AG04450 (cell line): Measurements from ENCODE around the gene WNT9B. TPM values are rescaled to one million over a fixed set of nuclear protein-coding genes. Genes with fewer than 3 reads are reported as not detected.

Source experiments
- CTCF ChIA-PET: fragments of 300-600, 350-600 bp; formaldehyde crosslinking; extraction: SDS; loops from one replicate; lab custom pipeline; 2022; ENCODE audit warnings: antibody characterized with exemption, inconsistent platforms; lab: Charles Lee
- POLR2A ChIA-PET: fragments of 350-600 bp; formaldehyde crosslinking; extraction: SDS; loops from one replicate; lab custom pipeline; 2021; ENCODE audit warnings: antibody characterized with exemption, inconsistent platforms; lab: Yijun Ruan, JAX
- DNase-seq: peaks from one replicate; pipeline ENCODE4 v3.0.0-alpha.2; 2011; ENCODE audit warnings: low read depth, low spot score
- H3K27ac ChIP-seq: one replicate; pipeline ENCODE4 v1.5.1; 2012; ENCODE audit warnings: low read depth, low read length, control low read depth
- H3K27me3 ChIP-seq: one replicate; pipeline ENCODE4 v1.6.0; 2012; ENCODE audit warnings: low read length; ENCODE audit not compliant: control insufficient read depth, insufficient read depth
- H3K4me3 ChIP-seq: 2 replicates; pipeline ENCODE4 v1.5.1; 2011; ENCODE audit warnings: mild to moderate bottlenecking, low read depth, low read length, control low read depth
- H3K9me3 ChIP-seq: 2 replicates; pipeline ENCODE4 v1.5.1; 2012; ENCODE audit warnings: low read length; ENCODE audit not compliant: control insufficient read depth, insufficient read depth
- polyA plus RNA-seq: library from polyadenylated mRNA; depleted of rRNA; stranded (reverse); fragments of >200 nt; gene quantifications from 2 replicates; pipeline ENCODE4 v1.2.3, GENCODE V29; 2011
- TF ChIP-seq, protein P1 (sequence below): IDR thresholded peaks from 2 replicates; pipeline ENCODE4 v1.5.1; 2011; ENCODE audit warnings: low read depth, low read length, control low read depth, inconsistent platforms

The WNT9B gene
- polyA plus RNA-seq, 1 experiment = not detected

DNA sequence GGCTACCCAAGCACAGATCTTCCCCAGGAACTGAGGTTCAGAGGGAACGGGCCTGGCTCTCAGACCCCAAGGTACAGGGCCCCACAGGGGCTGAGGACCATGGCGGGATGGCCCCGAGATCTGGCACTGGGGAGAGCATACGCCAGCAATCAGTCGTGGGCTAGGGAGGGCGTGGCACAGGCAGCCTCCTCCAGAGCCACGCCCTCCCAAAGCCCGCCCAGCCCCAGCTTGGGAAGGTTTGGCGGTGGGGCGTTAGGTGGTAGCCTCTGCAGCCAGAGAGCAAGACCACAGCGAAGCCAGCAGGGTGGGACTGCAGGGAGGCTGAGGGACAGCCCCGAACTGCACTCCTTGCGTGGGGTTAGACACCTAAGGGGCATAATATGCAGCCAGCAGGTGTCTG is 11.6 kb downstream of the WNT9B start:
- TF ChIP-seq, protein P1, sequence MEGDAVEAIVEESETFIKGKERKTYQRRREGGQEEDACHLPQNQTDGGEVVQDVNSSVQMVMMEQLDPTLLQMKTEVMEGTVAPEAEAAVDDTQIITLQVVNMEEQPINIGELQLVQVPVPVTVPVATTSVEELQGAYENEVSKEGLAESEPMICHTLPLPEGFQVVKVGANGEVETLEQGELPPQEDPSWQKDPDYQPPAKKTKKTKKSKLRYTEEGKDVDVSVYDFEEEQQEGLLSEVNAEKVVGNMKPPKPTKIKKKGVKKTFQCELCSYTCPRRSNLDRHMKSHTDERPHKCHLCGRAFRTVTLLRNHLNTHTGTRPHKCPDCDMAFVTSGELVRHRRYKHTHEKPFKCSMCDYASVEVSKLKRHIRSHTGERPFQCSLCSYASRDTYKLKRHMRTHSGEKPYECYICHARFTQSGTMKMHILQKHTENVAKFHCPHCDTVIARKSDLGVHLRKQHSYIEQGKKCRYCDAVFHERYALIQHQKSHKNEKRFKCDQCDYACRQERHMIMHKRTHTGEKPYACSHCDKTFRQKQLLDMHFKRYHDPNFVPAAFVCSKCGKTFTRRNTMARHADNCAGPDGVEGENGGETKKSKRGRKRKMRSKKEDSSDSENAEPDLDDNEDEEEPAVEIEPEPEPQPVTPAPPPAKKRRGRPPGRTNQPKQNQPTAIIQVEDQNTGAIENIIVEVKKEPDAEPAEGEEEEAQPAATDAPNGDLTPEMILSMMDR = no peak
- DNase-seq = no peak
- H3K27ac ChIP-seq = no peak overlapping the region
- CTCF ChIA-PET = no interaction called here
- POLR2A ChIA-PET = no interaction called here
- no peaks in the 10 kb centered on the region; the same call in 1 of the 2 replicates for H3K9me3 ChIP-seq
- H3K4me3 ChIP-seq = no peak overlapping the region
- peaks cover 20% of the 10 kb centered on the region for H3K27me3 ChIP-seq

DNA sequence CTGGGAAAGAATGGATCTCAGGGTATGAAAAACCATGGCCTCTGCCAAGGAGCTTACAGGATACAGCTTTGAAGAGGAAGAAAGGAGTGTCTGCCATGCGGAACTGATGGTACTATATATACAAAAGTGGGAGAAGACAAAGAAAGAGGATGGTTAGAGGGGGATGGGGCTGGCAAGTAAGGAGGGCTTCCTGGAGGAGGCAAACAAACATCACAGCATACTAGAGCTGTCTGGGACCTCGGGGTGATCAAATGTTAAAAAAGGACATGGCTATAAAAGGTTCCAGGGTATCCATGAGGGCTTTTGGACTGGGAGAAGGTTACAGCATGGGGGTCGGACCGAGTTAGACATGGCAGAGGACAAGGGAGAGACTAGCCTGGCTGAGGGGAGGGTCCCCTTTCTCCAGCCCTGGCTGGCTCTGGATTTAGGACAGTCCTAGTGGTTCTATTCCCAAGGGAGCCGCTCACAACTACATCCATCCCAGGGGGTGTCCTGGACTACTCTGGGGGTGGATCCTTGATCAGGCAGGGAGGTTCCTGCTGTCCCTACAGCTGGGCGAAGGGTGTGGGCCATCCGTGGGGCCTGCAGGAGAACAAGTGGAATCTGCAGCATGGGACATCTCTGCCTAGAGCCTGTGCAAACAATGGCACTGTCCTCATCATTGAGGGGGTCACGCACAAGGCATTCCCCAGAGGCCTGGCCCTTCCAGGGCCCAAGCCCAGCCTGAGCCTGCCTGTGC is 12.2 kb downstream of the WNT9B start:
- Histone ChIP-seq H3K27me3 (peaks cover 20% of the 10 kb centered on the region), H3K27ac (no peak overlapping the region), H3K4me3 (no peak overlapping the region), H3K9me3 (no peaks in the 10 kb centered on the region; the same call in 1 of the 2 replicates)
- ChIA-PET CTCF (no interaction called here), POLR2A (no interaction called here)
- TF ChIP-seq, protein P1 = no peak
- no peak for DNase-seq

- H3K4me3 ChIP-seq = no peak overlapping the region
- ChIA-PET CTCF (interaction anchor here (0.5 kb wide), 1 partner anchor 20 kb away, joined by 4 read pairs; no protein-coding TSS in a partner anchor), POLR2A (no interaction called here)
- H3K9me3 ChIP-seq = no peaks in the 10 kb centered on the region; the same call in 1 of the 2 replicates
- H3K27ac ChIP-seq = no peak overlapping the region
- TF ChIP-seq, protein P1 = no peak
- DNase-seq = peak; percentile 6
- peaks cover 20% of the 10 kb centered on the region for H3K27me3 ChIP-seq
These were observed 13.7 kb downstream of the WNT9B start for GRCh38 chr17:46865100-46865499.

DNA sequence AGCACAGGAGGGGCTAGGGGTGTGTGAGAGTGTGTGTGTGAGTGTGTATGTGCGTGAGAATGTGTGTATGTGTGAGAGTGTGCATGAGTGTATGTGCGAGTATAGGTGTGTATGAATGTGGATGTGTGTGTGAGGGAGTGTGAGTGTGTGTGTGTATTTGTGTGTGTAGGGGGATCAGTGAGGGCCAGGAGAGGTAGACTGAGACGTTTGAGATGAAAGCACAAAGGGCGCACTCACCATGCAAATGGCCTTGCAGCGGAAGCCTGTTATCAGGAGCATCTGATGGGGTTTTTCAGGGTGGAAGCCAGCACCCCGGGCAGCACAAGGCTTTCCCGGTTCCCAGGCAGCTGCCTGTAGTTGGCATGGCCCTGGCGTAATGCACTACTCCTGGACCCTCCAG is 14.9 kb downstream of the WNT9B start:
- DNase-seq = no peak
- ChIA-PET POLR2A (no interaction called here), CTCF (no interaction called here)
- H3K27ac ChIP-seq = no peak overlapping the region
- TF ChIP-seq, protein P1 = no peak
- H3K27me3 ChIP-seq = peaks cover 20% of the 10 kb centered on the region
- no peak overlapping the region for H3K4me3 ChIP-seq
- H3K9me3 ChIP-seq = no peaks in the 10 kb centered on the region; the same call in 1 of the 2 replicates

DNA sequence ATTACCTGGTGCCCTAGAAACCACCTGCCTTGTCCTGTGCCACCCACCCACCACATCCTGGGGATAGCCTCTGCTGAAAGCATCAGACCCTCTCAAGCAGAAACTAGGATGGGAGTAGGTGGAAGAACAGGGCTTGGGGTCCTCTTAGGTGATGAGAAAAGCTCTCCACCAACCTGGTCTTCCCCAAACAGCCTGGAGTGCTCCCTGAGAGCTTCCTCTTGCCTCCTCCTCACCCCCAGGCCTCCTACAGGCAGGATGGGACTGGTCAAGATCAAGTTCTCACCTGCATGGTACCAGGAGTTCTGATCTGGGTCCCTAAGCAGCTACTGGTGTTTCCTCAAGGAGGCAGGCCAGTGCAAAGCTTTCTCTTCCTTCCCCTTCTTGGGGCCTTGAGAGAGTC is 15.4 kb downstream of the WNT9B start:
- CTCF ChIA-PET = no interaction called here
- H3K27ac ChIP-seq = no peak overlapping the region
- no peak overlapping the region for H3K4me3 ChIP-seq
- H3K27me3 ChIP-seq = peaks cover 22% of the 10 kb centered on the region
- DNase-seq = no peak
- H3K9me3 ChIP-seq = no peaks in the 10 kb centered on the region; the same call in 1 of the 2 replicates
- POLR2A ChIA-PET = no interaction called here
- TF ChIP-seq, protein P1 = no peak
